Duodenal mucosa (tissue), 2 donors: ENCODE measurements around the gene TMUB2.

Source experiments
- H3K27ac ChIP-seq: one replicate; pipeline ENCODE4 v1.7.0; 2013; ENCODE audit warnings: low read depth, low read length
- H3K27me3 ChIP-seq, 2 donors: one replicate each; pipeline ENCODE4 v1.7.0; 2013; ENCODE audit warnings: low read length in 2 of 2, control low read depth in 1 of 2; ENCODE audit not compliant: insufficient read depth in 2 of 2, control insufficient read depth in 1 of 2
- H3K36me3 ChIP-seq, 2 donors: one replicate each; pipeline ENCODE4 v1.7.0; 2013; ENCODE audit warnings: low read length in 2 of 2, control low read depth in 1 of 2; ENCODE audit not compliant: insufficient read depth in 2 of 2, control insufficient read depth in 1 of 2
- H3K4me1 ChIP-seq, 2 donors: one replicate each; pipeline ENCODE4 v1.7.0; 2013; ENCODE audit warnings: low read length in 2 of 2, control low read depth in 1 of 2; ENCODE audit not compliant: insufficient read depth in 2 of 2, control insufficient read depth in 1 of 2
- H3K4me3 ChIP-seq, 2 donors: one replicate each; pipeline ENCODE4 v1.7.0; 2013; ENCODE audit warnings: low read length in 2 of 2, low read depth in 1 of 2
- H3K9ac ChIP-seq, 2 donors: one replicate each; pipeline ENCODE4 v1.7.0; 2013; ENCODE audit warnings: low read length in 2 of 2, low read depth in 1 of 2
- H3K9me3 ChIP-seq, 2 donors: one replicate each; pipeline ENCODE4 v1.7.0; 2013; ENCODE audit warnings: low read length in 2 of 2, control low read depth in 1 of 2; ENCODE audit not compliant: control insufficient read depth in 1 of 2

TMUB2 gene

GRCh38 chr17:44191941-44192496 lies 5.2 kb downstream of the TMUB2 start:
- Histone ChIP-seq H3K27me3 (no peaks in the 10 kb centered on the region), H3K4me3 (no peak overlapping the region), H3K9ac (peak overlapping the region in 1 of 2 donors; percentile 24), H3K4me1 (peaks cover 26 to 28% of the 10 kb centered on the region in 2 donors), H3K27ac (no peak overlapping the region), H3K9me3 (no peaks in the 10 kb centered on the region), H3K36me3 (peaks cover 34 to 52% of the 10 kb centered on the region in 2 donors)

DNA sequence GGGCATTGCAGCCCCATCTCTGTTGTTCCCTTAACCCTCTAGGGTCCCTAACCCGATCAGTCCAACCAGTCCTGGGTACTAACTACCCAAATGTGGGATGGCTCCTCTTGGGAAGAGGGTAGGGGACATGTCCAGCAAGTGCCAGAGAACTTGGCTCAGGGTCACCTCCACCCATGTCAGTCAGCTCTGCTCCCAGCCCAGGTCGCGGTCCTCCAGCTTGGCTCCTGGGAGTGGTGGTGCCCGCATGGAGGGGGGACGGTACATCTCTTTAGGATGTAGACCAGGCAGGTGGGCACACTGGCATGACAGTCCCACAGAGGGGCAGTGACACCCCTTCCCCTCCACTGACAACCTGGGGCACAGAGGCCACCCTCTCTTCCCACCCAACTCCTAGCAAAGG lies 6.0 kb downstream of the TMUB2 start:
- H3K9ac ChIP-seq: peak overlapping the region in 1 of 2 donors; percentile 24
- no peaks in the 10 kb centered on the region for H3K27me3 ChIP-seq
- H3K9me3 ChIP-seq: no peaks in the 10 kb centered on the region
- H3K36me3 ChIP-seq: peaks cover 41 to 57% of the 10 kb centered on the region in 2 donors
- H3K4me3 ChIP-seq: no peak overlapping the region
- H3K27ac ChIP-seq: no peak overlapping the region
- peaks cover 26% of the 10 kb centered on the region in 2 donors for H3K4me1 ChIP-seq

GRCh38 chr17:44193326-44194084 lies 6.7 kb downstream of the TMUB2 start:
- H3K4me3 ChIP-seq: no peak overlapping the region
- H3K9ac ChIP-seq: no peak overlapping the region
- H3K27ac ChIP-seq: no peak overlapping the region
- H3K27me3 ChIP-seq: no peaks in the 10 kb centered on the region
- peaks cover 26% of the 10 kb centered on the region in 2 donors for H3K4me1 ChIP-seq
- no peaks in the 10 kb centered on the region for H3K9me3 ChIP-seq
- peaks cover 41 to 57% of the 10 kb centered on the region in 2 donors for H3K36me3 ChIP-seq

GRCh38 chr17:44197107-44197506 lies 10.3 kb downstream of the TMUB2 start:
- Histone ChIP-seq H3K9ac (peak overlapping the region in 1 of 2 donors; percentile 89), H3K9me3 (no peaks in the 10 kb centered on the region), H3K4me1 (peaks cover 23 to 27% of the 10 kb centered on the region in 2 donors), H3K36me3 (peaks cover 28 to 38% of the 10 kb centered on the region in 2 donors), H3K27ac (no peak overlapping the region), H3K27me3 (no peaks in the 10 kb centered on the region), H3K4me3 (no peak overlapping the region)

DNA sequence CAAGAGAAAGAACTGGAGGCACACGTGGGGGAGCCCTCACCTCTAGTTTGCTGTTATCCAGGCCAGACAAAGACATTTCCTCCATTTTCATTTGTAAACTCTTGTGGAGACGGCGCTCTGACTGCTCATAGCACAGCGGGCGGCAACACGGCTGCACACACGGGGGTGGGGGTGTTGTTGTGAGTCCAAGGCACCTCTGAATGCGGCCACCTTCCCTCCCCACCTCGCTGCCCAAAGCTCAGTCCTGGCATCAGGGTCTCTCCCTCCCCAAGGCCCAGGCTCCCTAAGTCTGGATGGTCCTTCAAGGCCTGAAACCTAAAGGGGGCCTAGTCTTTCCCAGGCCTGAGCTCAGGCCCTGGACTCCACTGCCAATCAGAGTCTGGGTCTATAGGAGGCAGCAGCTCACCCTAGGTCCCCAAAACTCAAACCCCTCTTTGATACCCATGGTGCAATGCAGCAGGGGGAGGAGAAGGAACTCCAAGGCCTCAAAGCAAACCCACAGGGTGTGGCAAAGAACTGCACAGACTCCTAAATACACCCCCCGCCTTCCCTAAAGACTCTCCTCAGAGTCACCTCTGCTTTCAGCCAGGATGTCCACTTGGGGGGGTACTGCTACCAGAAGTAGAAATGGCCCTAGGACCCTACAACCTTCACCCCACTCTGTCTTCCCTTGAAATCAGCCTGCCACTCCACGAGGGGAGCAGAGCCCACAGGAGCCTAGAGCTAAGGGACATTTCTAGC lies 11.4 kb downstream of the TMUB2 start:
- H3K9ac ChIP-seq: peak overlapping the region; percentile 87 to 89
- H3K36me3 ChIP-seq: peaks cover 28 to 38% of the 10 kb centered on the region in 2 donors
- peak overlapping the region; percentile 78 to 84 for H3K4me3 ChIP-seq
- H3K27ac ChIP-seq: peak overlapping the region; percentile 94
- H3K9me3 ChIP-seq: no peaks in the 10 kb centered on the region
- peaks cover 13 to 21% of the 10 kb centered on the region in 2 donors for H3K4me1 ChIP-seq
- no peaks in the 10 kb centered on the region for H3K27me3 ChIP-seq

- Histone ChIP-seq H3K27ac (peak overlapping the region; percentile 94), H3K9ac (peak overlapping the region; percentile 87 to 89), H3K27me3 (no peaks in the 10 kb centered on the region), H3K4me1 (peaks cover 17 to 26% of the 10 kb centered on the region in 2 donors), H3K9me3 (no peaks in the 10 kb centered on the region), H3K4me3 (peak overlapping the region; percentile 78 to 84), H3K36me3 (peaks cover 27 to 32% of the 10 kb centered on the region in 2 donors)
Observed at GRCh38 chr17:44198721-44199552, 12.2 kb downstream of the TMUB2 start.

- peak within 1 kb of the TSS; percentile 78 to 93 for H3K4me3 ChIP-seq
- H3K9ac ChIP-seq: peak within 1 kb of the TSS; percentile 94
- H3K36me3 ChIP-seq: peaks cover 18 to 23% of the 10 kb centered on the region in 2 donors
- H3K9me3 ChIP-seq: no peaks in the 10 kb centered on the region
- H3K4me1 ChIP-seq: peaks cover 26 to 32% of the 10 kb centered on the region in 2 donors
- peak within 1 kb of the TSS; percentile 94 for H3K27ac ChIP-seq
- H3K27me3 ChIP-seq: no peaks in the 10 kb centered on the region
Observed at GRCh38 chr17:44199553-44200477, 13.0 kb downstream of the TMUB2 start, which contains the start of gene ATXN7L3. Gene ATXN7L3 (minus strand): TSS chr17:44199884. CDS start chr17:44198070, 1,814 bp downstream.

DNA sequence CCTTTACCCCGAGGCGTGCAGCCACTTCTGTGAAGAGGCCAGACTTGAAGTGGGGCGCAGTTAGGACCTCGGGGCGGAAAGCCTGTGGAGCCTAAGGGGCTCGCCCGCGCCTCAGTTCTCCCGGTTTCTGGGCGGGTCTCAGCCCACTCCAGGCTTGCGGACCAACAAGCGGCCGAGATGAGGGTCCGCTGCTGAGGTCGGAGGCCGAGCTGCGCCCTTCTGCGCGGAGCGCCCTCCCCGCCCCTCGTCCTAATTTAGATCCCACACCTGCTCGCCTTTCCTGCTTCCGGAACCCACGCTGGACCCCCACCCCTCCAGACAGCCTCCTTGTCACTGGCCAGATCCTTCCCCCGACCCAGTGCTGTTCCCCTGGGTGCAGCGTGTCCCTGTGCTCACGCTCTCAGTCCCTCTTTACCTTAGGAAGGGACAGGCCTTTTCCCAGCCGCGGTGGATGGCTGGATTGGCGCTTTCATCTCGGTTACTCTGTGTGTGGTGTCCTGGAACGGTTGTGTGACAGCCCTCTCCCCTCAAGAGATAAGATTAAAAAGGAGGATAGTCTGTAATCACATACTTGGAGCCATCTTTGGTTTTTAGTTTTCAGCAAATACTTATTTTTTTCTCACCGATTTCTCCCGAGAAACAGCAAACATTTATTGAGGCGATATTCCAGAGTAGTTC lies 13.8 kb downstream of the TMUB2 start:
- Histone ChIP-seq H3K4me1 (peaks cover 26 to 32% of the 10 kb centered on the region in 2 donors), H3K27ac (peak overlapping the region; percentile 91), H3K4me3 (peak overlapping the region; percentile 78 to 93)

More for the DNA sequence above, 13.8 kb downstream of the TMUB2 start:
- H3K9me3 ChIP-seq: no peaks in the 10 kb centered on the region
- peak overlapping the region; percentile 94 for H3K9ac ChIP-seq
- H3K36me3 ChIP-seq: peaks cover 10 to 15% of the 10 kb centered on the region in 2 donors
- no peaks in the 10 kb centered on the region for H3K27me3 ChIP-seq
